HG03066 (cell line): Measurements from ENCODE around the gene SHISA6.

Source experiments
- ATAC-seq: cut with Tn5 transposase; IDR thresholded peaks from one replicate; pipeline ENCODE4 v1.9.1; 2021; ENCODE audit warnings: low read depth; ENCODE audit not compliant: unreplicated experiment

SHISA6 gene

GRCh38 chr17:11430751-11431150 lies 189.7 kb downstream of the SHISA6 start:
- no peak for ATAC-seq

- ATAC-seq, result no peak
Measured at GRCh38 chr17:11438673-11439072, 197.7 kb downstream of the SHISA6 start.

- no peak for ATAC-seq
Measured at GRCh38 chr17:11441004-11441403, 200.0 kb downstream of the SHISA6 start.

DNA sequence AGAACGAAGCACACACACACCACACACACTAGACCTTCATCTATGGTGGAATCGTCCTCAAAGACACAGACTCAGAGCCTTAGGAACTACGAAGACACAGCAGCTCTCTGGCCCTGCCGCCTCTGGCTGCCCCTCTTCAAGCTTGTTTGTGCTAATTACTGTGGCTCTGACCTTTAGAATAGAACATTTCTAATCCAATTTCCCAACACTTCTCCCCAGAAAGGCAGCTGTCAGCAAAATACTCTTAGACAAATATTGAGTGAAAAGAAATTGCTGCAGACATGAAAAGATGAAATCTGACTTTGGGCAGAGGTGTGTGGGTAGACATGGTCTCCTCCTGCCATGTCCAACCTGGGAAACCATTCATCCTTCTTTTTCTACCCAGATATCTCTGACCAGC lies 205.3 kb downstream of the SHISA6 start:
- ATAC-seq, result no peak

- ATAC-seq, result no peak
Measured at GRCh38 chr17:11454096-11454495, 213.1 kb downstream of the SHISA6 start.

DNA sequence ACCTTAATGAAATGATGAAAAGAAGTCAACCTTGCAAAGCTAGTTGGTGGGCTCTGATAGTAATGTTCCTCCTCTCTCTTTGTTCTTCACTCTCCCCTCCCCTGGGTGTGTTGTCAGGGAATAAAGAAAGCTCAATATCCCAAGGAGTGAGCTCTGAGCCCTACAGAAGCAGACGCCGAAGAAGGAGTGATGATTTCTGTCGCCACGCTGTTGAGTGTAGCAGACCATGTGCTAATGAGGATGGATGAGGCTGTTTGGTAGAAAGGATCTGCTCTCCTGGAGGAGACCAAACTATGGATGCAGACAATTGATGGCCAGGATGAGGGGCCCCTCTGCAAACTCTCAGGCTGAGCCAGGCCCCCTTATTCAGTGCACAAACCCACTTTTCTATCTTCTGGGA lies 217.3 kb downstream of the SHISA6 start:
- no peak for ATAC-seq

GRCh38 chr17:11459861-11460331 lies 218.9 kb downstream of the SHISA6 start:
- ATAC-seq, result no peak

GRCh38 chr17:11461993-11462548 lies 221.1 kb downstream of the SHISA6 start:
- no peak for ATAC-seq

DNA sequence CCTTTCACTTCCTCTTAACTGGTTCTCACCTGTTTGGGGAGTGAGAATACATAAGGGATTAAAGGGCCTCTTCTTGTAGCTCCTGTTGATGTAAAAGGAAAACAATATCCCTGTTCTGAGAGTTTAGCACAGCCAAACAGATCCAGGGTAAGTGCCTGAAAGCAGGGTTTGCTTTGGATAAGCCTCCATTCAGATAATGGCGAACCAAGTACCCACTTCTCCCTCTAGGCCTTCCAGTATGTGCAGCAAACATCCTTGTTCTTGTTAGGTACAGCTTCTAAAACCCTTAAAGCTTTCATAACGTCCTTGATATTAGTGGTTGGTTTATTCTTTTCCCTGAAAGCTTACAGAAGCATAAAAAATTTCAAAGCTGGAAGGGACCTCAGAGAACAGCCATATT lies 226.6 kb downstream of the SHISA6 start:
- no peak for ATAC-seq

GRCh38 chr17:11485336-11486100 lies 244.5 kb downstream of the SHISA6 start:
- ATAC-seq, result no peak

- ATAC-seq, result no peak
Measured at GRCh38 chr17:11486101-11486867, 245.3 kb downstream of the SHISA6 start.

GRCh38 chr17:11486868-11487310 lies 245.9 kb downstream of the SHISA6 start:
- no peak for ATAC-seq

- ATAC-seq, result no peak
Measured at GRCh38 chr17:11487469-11487868, 246.5 kb downstream of the SHISA6 start.

- ATAC-seq, result no peak
Measured at GRCh38 chr17:11488407-11488806, 247.4 kb downstream of the SHISA6 start.

- no peak for ATAC-seq
Measured at GRCh38 chr17:11490171-11490755, 249.2 kb downstream of the SHISA6 start.

DNA sequence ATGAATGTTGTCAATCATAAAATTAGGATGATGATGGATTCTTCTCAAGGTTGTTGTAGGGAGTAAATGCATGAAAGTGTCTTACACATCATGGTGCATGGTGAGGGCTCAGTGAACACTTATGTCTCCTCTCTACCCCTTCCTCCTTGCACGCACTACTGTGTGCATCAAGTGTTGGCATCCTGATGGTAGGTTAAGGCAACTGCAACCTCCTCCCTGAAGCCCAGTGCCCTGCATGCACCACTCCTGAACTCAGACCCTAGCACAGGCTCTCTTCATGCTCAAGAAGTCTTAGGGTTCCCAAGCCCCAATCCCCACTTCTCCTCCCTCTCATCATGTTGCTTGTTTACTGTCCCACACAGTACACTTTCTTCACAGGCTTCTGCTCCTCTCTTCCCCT lies 251.5 kb downstream of the SHISA6 start:
- ATAC-seq, result no peak

- ATAC-seq, result no peak
Measured at GRCh38 chr17:11493936-11494335, 252.9 kb downstream of the SHISA6 start.

DNA sequence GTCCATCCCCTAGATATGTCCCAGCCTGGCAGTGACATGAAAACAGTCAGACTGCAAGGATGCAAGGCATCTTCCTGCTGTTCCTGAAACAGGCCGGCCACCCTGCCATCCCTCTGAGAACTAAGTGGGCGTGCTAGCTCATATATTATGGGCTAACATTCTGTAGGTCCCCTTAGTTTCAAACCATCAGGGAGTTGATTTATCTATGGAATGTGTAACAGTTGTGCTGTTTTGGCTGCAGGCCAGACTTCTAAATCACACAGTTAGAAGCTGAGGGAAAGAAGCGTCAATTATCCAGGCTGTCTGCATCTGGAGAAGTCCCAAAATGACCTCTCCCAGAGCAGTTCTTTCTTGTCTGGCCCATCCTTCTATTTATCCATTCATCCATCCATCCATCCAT lies 254.6 kb downstream of the SHISA6 start:
- ATAC-seq, result no peak

DNA sequence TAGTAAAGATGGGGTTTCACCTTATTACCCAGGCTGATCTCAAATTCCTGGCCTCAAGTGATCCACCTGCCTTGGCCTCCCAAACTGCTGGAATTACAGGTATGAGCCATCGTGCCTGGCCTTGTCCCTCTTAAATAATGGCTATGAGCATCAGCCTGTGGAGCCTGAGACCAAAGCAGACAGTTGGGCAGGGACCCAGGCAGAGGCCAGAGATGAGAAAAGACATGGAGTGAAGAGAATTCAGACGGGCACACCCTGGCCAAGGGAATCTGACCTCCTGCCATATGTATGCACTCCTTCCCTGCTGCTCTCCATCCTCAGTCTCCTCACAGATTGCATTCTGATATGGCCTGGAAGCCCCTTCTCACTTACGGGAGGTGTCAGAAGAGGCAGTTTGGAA lies 258.9 kb downstream of the SHISA6 start:
- no peak for ATAC-seq

DNA sequence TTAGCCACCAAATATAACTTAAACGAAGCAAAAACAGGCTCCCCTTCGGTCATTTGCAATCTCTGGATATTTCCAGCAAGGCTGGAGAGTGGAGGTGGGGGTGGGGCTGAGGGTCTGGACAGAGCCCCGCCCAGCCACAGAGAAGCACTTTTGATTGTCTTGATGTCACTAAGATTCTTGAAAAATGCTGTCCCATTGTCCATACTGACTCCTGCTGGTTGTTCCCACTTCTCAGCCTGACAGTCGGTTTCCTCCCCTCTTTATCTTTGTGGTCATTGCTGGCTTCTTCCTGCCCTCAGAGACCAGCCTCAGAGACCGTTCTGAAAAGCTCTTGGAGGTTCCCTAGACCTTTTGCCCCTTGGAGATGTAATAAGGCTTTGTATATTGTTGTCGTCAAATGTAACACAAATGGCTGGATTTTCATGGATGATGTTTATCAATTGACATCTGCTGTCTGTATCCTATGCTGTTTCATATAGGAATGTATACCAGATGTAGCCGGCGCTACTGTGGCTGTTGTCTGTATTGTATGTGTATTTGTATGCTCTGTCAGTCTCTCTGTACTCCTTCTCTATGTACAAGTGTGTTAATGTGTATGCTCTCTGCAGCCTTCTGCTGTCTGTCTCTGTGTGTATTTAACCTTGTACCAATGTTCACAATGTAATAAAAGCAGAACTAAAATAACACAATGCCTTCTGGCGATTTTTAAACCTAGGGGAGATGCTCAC lies 262.5 kb downstream of the SHISA6 start:
- no peak for ATAC-seq
